NOMO-1 treated with dmso at 0.1 percent for 144 hours (cell line): ENCODE results near the gene SPNS3.

Experiments used
- DNase-seq: peaks from one replicate; lab custom pipeline; 2025; ENCODE audit not compliant: unreplicated experiment; lab: John Stamatoyannopoulos, UW

SPNS3 gene

GRCh38 chr17:4463818-4464476 is 30.2 kb downstream of the SPNS3 start:
- no peak for DNase-seq

GRCh38 chr17:4465786-4466185 is 32.0 kb downstream of the SPNS3 start:
- DNase-seq, result no peak

DNA sequence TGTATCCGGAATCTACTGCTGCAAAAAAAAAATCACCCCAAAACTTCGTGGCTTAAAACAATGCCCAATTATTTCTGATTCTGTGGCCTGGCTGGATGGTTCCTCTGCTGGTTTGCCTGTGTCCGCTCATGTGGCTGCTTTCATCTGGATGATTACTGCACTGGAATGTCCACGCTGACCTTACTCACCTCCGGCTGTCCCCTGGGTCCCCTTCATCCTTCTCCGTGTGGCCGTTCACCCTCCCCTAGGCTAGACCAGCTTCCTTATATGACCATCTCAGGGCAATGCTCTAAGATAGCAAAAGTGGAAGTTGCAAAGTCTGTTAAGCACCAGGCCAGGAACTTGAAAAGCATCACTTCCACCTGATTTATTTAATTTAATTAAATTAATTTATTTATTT is 33.5 kb downstream of the SPNS3 start:
- DNase-seq, result no peak

GRCh38 chr17:4469552-4469951 is 35.8 kb downstream of the SPNS3 start:
- DNase-seq, result no peak

DNA sequence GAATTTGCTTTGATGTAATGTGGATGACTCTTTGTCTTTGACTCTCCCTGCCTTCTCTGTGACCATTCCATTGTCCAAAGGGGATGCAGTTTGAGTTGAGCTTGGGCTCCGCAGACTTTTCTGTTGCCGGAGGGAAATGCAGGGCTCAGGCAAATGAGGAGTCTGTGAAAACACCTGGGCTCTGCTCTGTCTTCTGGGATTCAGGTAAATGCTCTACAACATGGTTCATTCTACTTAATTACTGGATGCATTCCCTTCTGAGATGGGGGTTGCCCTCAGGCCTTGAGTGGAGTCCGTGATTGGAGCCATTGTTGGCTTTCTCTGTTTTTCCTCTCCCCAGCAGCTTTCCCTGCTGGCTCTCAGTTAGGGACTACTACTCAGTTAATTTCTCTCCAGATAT is 38.5 kb downstream of the SPNS3 start:
- no peak for DNase-seq

- no peak for DNase-seq
Measured at GRCh38 chr17:4474093-4474492, 40.4 kb downstream of the SPNS3 start.

DNA sequence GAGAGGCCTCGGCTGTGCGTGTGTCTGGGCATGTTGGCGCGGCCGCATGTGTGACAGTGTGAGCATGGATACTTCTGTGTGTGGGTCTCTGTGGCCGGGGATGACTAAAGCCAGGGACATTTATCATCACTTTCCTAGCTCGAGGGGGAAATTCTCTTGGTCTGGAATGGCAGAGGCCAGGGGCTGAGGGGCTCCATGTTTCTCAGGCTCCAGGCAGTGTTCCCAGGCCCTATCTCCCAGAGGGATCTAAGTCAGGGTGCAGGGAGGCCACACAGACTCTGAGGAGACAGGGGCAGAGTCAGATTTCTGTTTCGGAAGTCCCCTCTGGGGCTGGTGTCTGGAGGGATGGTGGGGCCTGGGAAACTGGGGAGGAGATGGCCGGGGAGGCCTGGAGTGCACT is 41.3 kb downstream of the SPNS3 start:
- DNase-seq, result no peak

DNA sequence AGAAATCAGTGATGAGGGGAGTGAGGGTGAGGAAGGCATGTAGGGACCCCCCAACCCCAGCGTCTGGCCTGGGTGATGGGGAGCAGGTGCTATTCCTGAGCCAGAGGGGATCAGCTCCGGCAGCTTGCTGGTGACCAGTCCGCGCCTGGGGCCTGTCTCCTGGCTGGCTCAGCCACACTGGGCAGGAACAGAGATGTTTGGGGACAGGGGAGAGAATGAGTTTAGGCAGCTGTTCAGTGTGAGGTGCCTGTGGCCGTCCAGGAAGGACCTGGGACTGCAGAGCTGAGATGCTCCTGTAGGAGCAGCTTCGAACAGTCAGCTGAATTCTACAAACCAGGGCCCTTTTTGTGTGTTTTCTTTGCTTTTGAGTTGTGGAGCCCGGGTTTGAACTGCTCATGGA is 41.7 kb downstream of the SPNS3 start:
- no peak for DNase-seq

GRCh38 chr17:4476017-4476416 is 42.3 kb downstream of the SPNS3 start:
- DNase-seq, result no peak

- no peak for DNase-seq
Measured at GRCh38 chr17:4476511-4477070, 42.9 kb downstream of the SPNS3 start.

DNA sequence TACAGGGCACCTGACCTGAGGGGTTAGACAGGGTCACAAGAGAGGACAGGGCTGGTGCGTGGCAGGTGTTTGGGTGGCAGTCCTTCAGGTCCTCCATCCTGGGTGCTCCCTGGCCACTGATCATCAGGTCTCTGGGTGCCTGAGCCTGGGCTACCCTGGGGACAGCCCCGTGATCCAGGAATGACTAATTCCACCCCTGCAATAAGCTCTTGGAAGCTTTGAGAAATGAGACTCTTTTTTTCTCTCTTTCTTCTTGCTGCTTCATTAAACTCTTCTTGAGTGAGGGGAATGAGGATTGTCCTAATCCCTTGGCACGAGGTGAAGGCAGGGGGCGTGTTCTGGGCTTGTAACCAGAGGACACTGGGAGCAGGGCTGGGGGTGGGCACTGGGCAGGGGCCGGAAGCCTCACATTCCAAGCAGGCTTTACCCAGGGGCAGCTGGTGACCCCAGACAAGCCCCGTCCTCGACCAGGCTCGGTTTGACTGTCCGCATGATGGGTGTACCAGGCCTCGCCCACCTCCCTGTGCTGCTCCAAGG is 43.6 kb downstream of the SPNS3 start:
- DNase-seq, result no peak

DNA sequence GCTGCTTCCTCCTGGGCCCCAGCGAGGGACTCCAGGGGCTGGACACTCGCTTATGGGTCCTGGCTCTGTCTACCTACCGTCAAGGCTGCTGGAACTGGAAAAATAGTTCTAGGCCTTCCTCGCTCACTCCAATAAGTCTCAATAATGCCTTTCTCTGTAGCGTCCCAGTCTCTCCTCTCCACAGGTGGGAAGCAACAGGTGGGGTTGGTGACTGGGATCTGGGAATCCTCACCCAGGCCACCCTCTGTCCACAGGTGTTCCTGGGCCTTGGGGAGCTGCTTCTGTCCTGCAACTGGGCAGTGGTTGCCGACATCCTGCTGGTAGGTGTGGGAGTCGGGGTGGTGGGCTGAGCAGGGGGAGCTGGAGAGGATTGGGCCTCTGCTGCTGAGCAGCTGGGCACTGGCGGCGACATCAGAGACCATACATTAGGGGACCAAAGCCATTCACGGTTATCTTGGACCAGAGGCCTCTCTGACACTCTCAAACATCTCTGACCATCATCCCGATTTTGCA is 44.6 kb downstream of the SPNS3 start:
- DNase-seq, result no peak

DNA sequence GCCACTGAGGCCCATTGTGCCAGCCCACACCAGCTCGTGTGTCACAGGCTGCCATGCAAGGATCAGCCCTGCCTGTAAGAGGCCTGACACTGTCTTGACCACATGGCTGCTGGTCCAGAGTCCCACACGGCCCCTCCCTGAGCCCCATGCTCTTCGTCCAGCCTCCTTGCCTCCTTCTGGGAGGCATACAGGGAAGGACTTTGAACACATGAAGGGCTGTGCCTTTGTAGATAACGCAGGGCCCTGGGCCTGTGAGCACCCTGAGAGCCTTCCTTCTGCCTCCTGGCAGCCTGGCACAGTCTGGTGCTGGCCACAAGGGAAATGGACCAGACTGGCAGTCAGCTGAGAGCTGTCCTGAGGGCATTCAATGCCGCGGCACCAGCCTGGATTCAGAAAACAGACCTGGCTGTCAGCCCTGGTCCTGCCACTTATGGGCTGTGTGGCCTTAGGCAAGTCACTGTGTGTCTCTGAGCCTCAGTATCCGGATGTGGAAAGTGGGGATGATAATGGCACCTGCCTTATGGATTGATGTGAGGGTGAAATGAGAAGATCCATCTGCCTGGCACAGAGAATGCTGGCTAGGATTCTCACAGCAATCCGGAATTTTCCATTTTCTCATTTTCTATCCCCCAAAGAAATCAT is 45.7 kb downstream of the SPNS3 start:
- no peak for DNase-seq

DNA sequence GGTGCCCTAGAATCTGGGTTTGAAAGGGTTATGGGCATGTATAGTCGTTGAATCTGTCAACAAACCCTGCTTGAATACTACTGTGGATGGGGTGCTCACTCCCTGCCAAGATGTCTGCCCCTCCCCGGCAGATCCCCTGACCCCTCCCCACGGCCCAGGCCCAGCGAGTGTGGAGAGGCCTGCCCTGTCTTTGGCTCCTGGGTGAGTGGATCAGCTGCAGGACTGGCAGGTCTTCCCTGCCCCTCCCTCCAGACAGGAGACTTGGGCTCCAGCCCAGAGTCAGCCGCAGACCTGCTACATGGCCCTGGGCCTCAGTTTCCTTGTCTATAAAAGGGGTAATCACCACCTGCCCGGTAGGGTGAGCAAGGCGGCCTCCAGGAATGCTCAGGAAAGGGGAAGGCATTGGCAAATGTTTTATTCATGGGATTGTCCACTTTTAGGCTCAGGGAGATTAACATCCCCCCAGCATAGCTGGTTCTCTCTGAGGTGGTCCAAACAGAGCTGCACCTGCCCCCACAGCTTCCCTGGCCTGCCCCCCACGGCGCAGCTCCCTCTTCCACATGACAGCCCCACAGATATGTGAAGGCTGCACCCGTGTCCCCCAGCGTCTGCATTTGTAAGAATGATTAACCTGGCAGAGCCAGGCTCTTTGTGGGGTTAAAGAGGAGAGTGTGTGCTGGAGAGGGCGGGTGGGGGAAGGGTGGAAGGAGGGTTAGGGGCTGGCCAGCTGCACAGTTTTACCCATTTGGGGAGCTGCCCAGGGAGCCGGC is 46.4 kb downstream of the SPNS3 start:
- DNase-seq, result no peak

GRCh38 chr17:4480929-4481898 is 47.5 kb downstream of the SPNS3 start:
- DNase-seq, result peak; percentile 57

DNA sequence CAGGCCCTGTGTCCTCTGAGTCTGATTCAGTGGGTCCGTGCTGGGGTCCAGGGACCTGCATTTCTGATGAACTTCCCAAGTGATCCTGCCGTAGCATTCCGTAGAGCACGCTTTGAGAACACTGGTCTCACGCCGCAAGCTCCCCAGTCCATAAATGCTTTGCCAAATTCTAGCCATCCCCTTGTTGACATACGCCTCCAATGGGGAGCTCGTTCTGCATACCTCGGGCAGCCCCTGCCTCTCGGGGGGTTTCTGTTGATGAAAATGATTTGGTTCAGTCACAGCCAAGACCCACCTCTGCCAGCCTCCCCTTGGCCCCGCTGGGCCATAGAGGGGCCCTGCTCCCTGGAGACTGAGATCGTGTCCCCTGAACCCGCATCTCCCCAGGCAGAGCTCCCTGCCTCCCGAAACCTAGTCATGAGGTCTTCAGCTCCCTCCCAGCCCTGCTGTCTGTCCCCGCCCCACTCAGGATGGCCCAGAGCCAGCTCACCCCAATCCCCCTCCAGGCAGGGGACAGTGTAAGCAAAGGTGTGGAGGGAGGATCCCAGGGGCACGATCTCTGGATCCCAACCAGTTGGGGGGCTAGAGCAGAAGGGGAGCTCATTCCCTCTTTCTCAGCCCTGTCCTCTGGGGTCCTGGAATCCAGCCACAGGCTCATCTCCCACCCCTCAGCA is 48.7 kb downstream of the SPNS3 start:
- DNase-seq, result no peak

DNA sequence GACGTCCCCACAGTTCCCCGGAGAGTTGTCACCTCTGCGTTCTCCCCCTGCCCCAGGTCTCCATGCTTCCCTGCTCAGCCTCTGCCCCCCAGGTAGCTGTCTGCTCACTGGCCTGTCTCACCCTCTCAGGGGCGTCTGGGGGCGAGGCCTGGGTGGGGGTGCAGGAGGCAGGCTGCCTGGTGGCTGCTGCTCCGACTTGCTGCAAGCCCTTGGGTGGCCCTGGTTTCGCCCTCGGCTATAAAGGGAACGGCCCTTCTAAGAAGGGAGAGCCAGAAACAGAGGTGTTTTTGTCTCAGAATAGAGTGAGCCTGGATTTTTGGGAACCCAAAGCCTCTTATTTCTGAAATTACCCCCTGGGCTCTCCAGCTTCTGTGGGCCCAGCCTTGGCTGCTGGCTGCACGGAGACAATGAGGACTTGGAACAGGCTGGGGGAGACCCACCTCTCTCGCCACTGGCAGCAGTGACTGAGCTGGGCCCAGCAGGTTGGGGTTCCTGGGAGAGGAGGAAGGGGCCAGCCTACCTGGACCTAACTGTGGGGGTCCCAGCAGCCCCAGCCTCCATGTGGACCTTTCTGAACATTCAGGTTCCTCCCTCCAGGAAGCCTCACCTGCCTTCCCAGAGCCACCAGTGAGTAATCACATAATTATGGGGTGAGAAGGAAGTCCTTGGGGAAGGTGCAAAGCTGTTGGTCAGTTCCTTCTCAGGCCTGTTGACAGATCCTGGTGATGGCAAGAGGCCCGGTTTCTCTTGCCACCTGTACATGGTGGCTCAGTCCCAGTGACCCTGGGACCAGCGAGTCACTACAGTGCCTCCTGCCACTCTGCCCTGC is 49.5 kb downstream of the SPNS3 start:
- DNase-seq, result no peak

- no peak for DNase-seq
Measured at GRCh38 chr17:4485676-4486646, 52.2 kb downstream of the SPNS3 start.
